HCT116 (cell line): ENCODE measurements around the gene CPA2.
"Not testable (repeated sequence)": the region's sequence is repeated elsewhere in the genome, so short reads cannot be mapped to it uniquely, and the experiment has no call there.

Source experiments
- CBX3 ChIP-seq: IDR thresholded peaks from 2 replicates; pipeline ENCODE4 v1.6.1; 2012; ENCODE audit warnings: low read depth
- CTCF ChIP-seq, 3 experiments: fragments of 200-600 bp in 1 of 3; sonication (generic) in 1 of 3; IDR thresholded peaks in 2 of 3; conservative IDR thresholded peaks in 1 of 3; 2 replicates each; pipeline ENCODE4 v1.5.1; 2012 to 2017; ENCODE audit warnings: low read depth in 2 of 3, low read length in 2 of 3, antibody characterized with exemption in 1 of 3, borderline replicate concordance in 1 of 3, control low read depth in 1 of 3, mild to moderate bottlenecking in 1 of 3, mixed read lengths in 1 of 3, mixed run types in 1 of 3, moderate library complexity in 1 of 3; ENCODE audit not compliant: insufficient read depth in 1 of 3
- EZH2 ChIP-seq: fragments of 200-600 bp; sonication (generic); IDR thresholded peaks from 2 replicates; pipeline ENCODE4 v1.6.1; 2017; ENCODE audit warnings: antibody characterized with exemption, mixed run types
- POLR2A ChIP-seq: IDR thresholded peaks from 2 replicates; pipeline ENCODE4 v1.7.0; 2011; ENCODE audit warnings: borderline replicate concordance; ENCODE audit not compliant: insufficient read depth, insufficient read length; ENCODE audit errors: extremely low read depth
- TF ChIP-seq, protein P1 (sequence below): IDR thresholded peaks from 2 replicates; pipeline ENCODE4 v1.6.1; 2012

DNA sequence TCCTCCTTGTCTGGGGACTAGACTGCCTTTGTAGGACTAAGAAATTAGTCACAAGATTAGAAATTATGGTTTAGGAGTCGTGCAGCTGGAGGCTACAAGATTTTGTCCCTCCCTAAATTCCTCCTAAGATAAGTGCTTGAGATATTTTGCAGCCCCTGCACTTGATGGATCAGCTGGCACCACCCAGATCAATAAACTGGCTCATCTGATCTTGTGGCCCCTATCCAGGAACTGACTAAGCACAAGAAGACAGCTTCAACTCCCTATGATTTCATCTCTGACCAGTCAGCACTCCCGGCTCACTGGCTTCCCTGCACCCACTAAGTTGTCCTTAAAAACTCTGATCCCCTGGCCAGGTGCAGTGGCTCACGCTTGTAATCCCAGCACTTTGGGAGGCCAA lies 41.7 kb upstream of the CPA2 start:
- not testable (repeated sequence) for TF ChIP-seq POLR2A; EZH2; CTCF (IDR thresholded peaks at IDR 0.05 in 2 of 3, conservative IDR thresholded peaks at IDR 0.05 in 1 of 3; ENCODE audit: borderline replicate concordance in 1 of 3, insufficient read depth in 1 of 3, low read depth in 2 of 3, low read length in 2 of 3); CBX3
- TF ChIP-seq, protein P1, sequence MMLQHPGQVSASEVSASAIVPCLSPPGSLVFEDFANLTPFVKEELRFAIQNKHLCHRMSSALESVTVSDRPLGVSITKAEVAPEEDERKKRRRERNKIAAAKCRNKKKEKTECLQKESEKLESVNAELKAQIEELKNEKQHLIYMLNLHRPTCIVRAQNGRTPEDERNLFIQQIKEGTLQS, result not testable (repeated sequence)
